ENCODE measurements around the gene KIRREL3. TPM values are rescaled to one million over a fixed set of nuclear protein-coding genes. Genes with fewer than 3 reads are reported as not detected.

The KIRREL3 gene
- total and polyA plus RNA-seq, 8 donors = 0.06 to 1.1 (median 0.26) TPM; not detected in 2

- FAIRE-seq = no peak
- 67 to 71% methylated on average over 11 to 12 of the region's 12 CpGs for WGBS, 2 donors
- no peak for TF ChIP-seq CTCF (IDR thresholded peaks at IDR 0.05)
- DNase-seq = no peak
- Histone ChIP-seq H3K27me3 (peaks cover 0 to 3% (median 0%) of the 10 kb centered on the region in 4 donors), H3K9me3 (no peaks in the 10 kb centered on the region), H3K4me3 (no peak overlapping the region), H3K4me1 (no peaks in the 10 kb centered on the region), H3K36me3 (no peaks in the 10 kb centered on the region), H3K27ac (no peak overlapping the region)
- ATAC-seq = no peak
- intact Hi-C loops (cut with DNase I) = no loop called here
Measured at GRCh38 chr11:126736682-126737572, 263.6 kb downstream of the KIRREL3 start.

GRCh38 chr11:126734752-126735151 lies 265.8 kb downstream of the KIRREL3 start:
- peaks cover 0 to 3% (median 0%) of the 10 kb centered on the region in 4 donors for H3K27me3 ChIP-seq
- no peak overlapping the region for H3K4me3 ChIP-seq
- intact Hi-C loops (cut with DNase I) = no loop called here
- 62 to 73% methylated on average over 7 of the region's 7 CpGs for WGBS, 2 donors
- H3K9me3 ChIP-seq = no peaks in the 10 kb centered on the region
- no peak overlapping the region for H3K27ac ChIP-seq
- DNase-seq (no peak), ATAC-seq (no peak), FAIRE-seq (no peak)
- TF ChIP-seq CTCF (IDR thresholded peaks at IDR 0.05) = no peak
- H3K4me1 ChIP-seq = no peaks in the 10 kb centered on the region
- H3K36me3 ChIP-seq = no peaks in the 10 kb centered on the region

GRCh38 chr11:126733685-126734084 lies 266.9 kb downstream of the KIRREL3 start:
- no peaks in the 10 kb centered on the region for H3K36me3 ChIP-seq
- TF ChIP-seq CTCF (IDR thresholded peaks at IDR 0.05) = no peak
- no peaks in the 10 kb centered on the region for H3K9me3 ChIP-seq
- peaks cover 0 to 3% (median 0%) of the 10 kb centered on the region in 4 donors for H3K27me3 ChIP-seq
- no peak for DNase-seq
- H3K27ac ChIP-seq = no peak overlapping the region
- no peak for FAIRE-seq
- H3K4me3 ChIP-seq = no peak overlapping the region
- no peaks in the 10 kb centered on the region for H3K4me1 ChIP-seq
- ATAC-seq = peak in 1 of 4 donors; percentile 11
- WGBS, 2 donors = 48 to 68% methylated on average over 2 of the region's 2 CpGs
- intact Hi-C loops (cut with DNase I) = no loop called here

- intact Hi-C loops (cut with DNase I) = no loop called here
- H3K27ac ChIP-seq = no peak overlapping the region
- H3K27me3 ChIP-seq = peaks cover 0 to 3% (median 0%) of the 10 kb centered on the region in 4 donors
- FAIRE-seq = no peak
- no peak for ATAC-seq
- no peak for DNase-seq
- no peak overlapping the region for H3K4me3 ChIP-seq
- H3K36me3 ChIP-seq = no peaks in the 10 kb centered on the region
- 49 to 69% methylated on average over 4 of the region's 4 CpGs for WGBS, 2 donors
- H3K4me1 ChIP-seq = no peaks in the 10 kb centered on the region
- TF ChIP-seq CTCF (IDR thresholded peaks at IDR 0.05) = no peak
- no peaks in the 10 kb centered on the region for H3K9me3 ChIP-seq
Measured at GRCh38 chr11:126732981-126733380, 267.6 kb downstream of the KIRREL3 start.

- DNase-seq (no peak), ATAC-seq (no peak), FAIRE-seq (no peak)
- H3K9me3 ChIP-seq = no peaks in the 10 kb centered on the region
- H3K4me3 ChIP-seq = no peak overlapping the region
- no peaks in the 10 kb centered on the region for H3K36me3 ChIP-seq
- peaks cover 0 to 3% (median 0%) of the 10 kb centered on the region in 4 donors for H3K27me3 ChIP-seq
- no peak overlapping the region for H3K27ac ChIP-seq
- TF ChIP-seq CTCF (IDR thresholded peaks at IDR 0.05) = no peak
- H3K4me1 ChIP-seq = no peaks in the 10 kb centered on the region
- intact Hi-C loops (cut with DNase I) = no loop called here
- 42 to 48% methylated on average over 4 of the region's 4 CpGs for WGBS, 2 donors
Measured at GRCh38 chr11:126731576-126732142, 268.9 kb downstream of the KIRREL3 start.

All from pancreas (tissue), 10 donors.